Suprapubic skin (tissue), 4 donors: ENCODE measurements around the gene ALDH1L1. TPM values are rescaled to one million over a fixed set of nuclear protein-coding genes. Genes with fewer than 3 reads are reported as not detected.
"Not testable (repeated sequence)": the region's sequence is repeated elsewhere in the genome, so short reads cannot be mapped to it uniquely, and the experiment has no call there.

Experiments used
- DNase-seq, 2 donors: peaks; one replicate each; pipeline ENCODE4 v3.0.0-alpha.2; 2019; ENCODE audit warnings: low spot score in 2 of 2
- H3K27ac ChIP-seq: fragments of 200-600 bp; sonication (generic); one replicate; pipeline ENCODE4 v1.5.1; 2019
- H3K27me3 ChIP-seq: fragments of 200-600 bp; sonication (generic); one replicate; pipeline ENCODE4 v1.5.1; 2019
- H3K36me3 ChIP-seq: fragments of 200-600 bp; sonication (generic); one replicate; pipeline ENCODE4 v1.5.1; 2019
- H3K4me1 ChIP-seq: fragments of 200-600 bp; sonication (generic); one replicate; pipeline ENCODE4 v1.5.1; 2019
- H3K4me3 ChIP-seq: fragments of 200-600 bp; sonication (generic); one replicate; pipeline ENCODE4 v1.5.1; 2019; ENCODE audit warnings: mild to moderate bottlenecking
- H3K9me3 ChIP-seq: fragments of 200-600 bp; sonication (generic); one replicate; pipeline ENCODE4 v1.5.1; 2019
- CTCF ChIP-seq, 2 donors: fragments of 200-600 bp in 1 of 2; fragments of 450-650 bp in 1 of 2; sonication (generic) in 1 of 2; IDR thresholded peaks; one replicate each; pipeline ENCODE4 v1.5.1; 2016 to 2019; ENCODE audit warnings: antibody characterized with exemption in 2 of 2, mild to moderate bottlenecking in 1 of 2, moderate library complexity in 1 of 2
- EP300 ChIP-seq: sonication (generic); formaldehyde crosslinking; IDR thresholded peaks from one replicate; pipeline ENCODE4 v1.6.1; 2017; ENCODE audit warnings: antibody characterized with exemption
- POLR2A ChIP-seq, 2 donors: fragments of 450-650 bp; IDR thresholded peaks; one replicate each; pipeline ENCODE4 v1.6.1; 2017; ENCODE audit warnings: antibody characterized with exemption in 2 of 2, mild to moderate bottlenecking in 2 of 2, moderate library complexity in 2 of 2
- POLR2AphosphoS5 ChIP-seq, 3 donors: sonication (generic); formaldehyde crosslinking; IDR thresholded peaks; one replicate each; pipeline ENCODE4 v1.6.1; 2017; ENCODE audit warnings: antibody characterized with exemption in 3 of 3
- WGBS: methylation state at CpG from one replicate; pipeline ENCODE4 v1.1.5; 2018; 5-methylcytosine and 5-hydroxymethylcytosine counted together
- total RNA-seq, 4 donors: library from RNA; depleted of rRNA; stranded (reverse); fragments of >200 nt; gene quantifications; one replicate each; pipeline ENCODE4 v1.1.0, GENCODE V29; 2016

ALDH1L1 gene
- total RNA-seq, 4 donors from 2014 or later: 5.1 to 8.5 (median 7.4) TPM

GRCh38 chr3:126100269-126100633 is 80.1 kb downstream of the ALDH1L1 start:
- no peak for TF ChIP-seq EP300
- TF ChIP-seq POLR2AphosphoS5 (IDR thresholded peaks at IDR 0.05): no peak
- no peak for TF ChIP-seq CTCF (IDR thresholded peaks at IDR 0.05)
- no peak for TF ChIP-seq POLR2A (IDR thresholded peaks at IDR 0.05)
- Histone ChIP-seq H3K27ac (no peak overlapping the region), H3K4me3 (no peak overlapping the region), H3K4me1 (peaks cover 12% of the 10 kb centered on the region), H3K36me3 (no peaks in the 10 kb centered on the region), H3K9me3 (peaks cover 5% of the 10 kb centered on the region), H3K27me3 (no peaks in the 10 kb centered on the region)
- DNase-seq: no peak
- WGBS: 85% methylated on average over 4 of the region's 4 CpGs

- Histone ChIP-seq H3K27me3 (no peaks in the 10 kb centered on the region), H3K4me1 (peaks cover 12% of the 10 kb centered on the region), H3K27ac (no peak overlapping the region), H3K4me3 (no peak overlapping the region), H3K36me3 (no peaks in the 10 kb centered on the region), H3K9me3 (peaks cover 5% of the 10 kb centered on the region)
- DNase-seq: no peak
- 84% methylated on average over 2 of the region's 2 CpGs for WGBS
- TF ChIP-seq POLR2AphosphoS5 (IDR thresholded peaks at IDR 0.05) (no peak), CTCF (IDR thresholded peaks at IDR 0.05) (no peak), EP300 (no peak), POLR2A (IDR thresholded peaks at IDR 0.05) (no peak)
Observed at GRCh38 chr3:126098391-126098858, 82.0 kb downstream of the ALDH1L1 start.

DNA sequence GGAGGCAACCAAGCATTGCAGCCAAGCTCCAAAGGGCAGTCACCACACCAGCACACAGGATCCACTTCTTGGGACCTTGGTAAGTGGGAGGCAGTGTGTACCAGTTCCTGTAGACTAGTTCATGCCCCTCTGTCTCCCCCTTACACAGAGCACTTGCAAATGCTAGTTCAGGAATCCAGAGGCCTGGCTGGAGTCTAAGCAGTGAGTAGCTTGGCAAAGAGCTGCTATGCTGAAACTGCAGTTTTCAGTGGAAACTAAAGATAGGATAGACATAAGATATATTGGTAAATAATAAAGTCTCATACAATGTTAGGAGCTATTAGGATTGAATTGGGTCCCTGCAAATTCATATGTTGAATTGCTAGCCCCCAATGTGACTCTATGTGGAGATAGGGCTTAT is 82.6 kb downstream of the ALDH1L1 start:
- Histone ChIP-seq H3K27ac (no peak overlapping the region), H3K4me3 (no peak overlapping the region), H3K36me3 (no peaks in the 10 kb centered on the region), H3K4me1 (peaks cover 10% of the 10 kb centered on the region), H3K9me3 (peaks cover 5% of the 10 kb centered on the region), H3K27me3 (no peaks in the 10 kb centered on the region)
- no peak for DNase-seq
- no peak for TF ChIP-seq POLR2AphosphoS5 (IDR thresholded peaks at IDR 0.05)
- no peak for TF ChIP-seq POLR2A (IDR thresholded peaks at IDR 0.05)
- TF ChIP-seq EP300: no peak
- TF ChIP-seq CTCF (IDR thresholded peaks at IDR 0.05): no peak

GRCh38 chr3:126096274-126096673 is 84.1 kb downstream of the ALDH1L1 start:
- not testable (repeated sequence) for H3K27me3 ChIP-seq, H3K4me1 ChIP-seq, H3K27ac ChIP-seq, DNase-seq, H3K4me3 ChIP-seq, H3K9me3 ChIP-seq, H3K36me3 ChIP-seq
- WGBS: 78% methylated on average over 6 of the region's 6 CpGs

GRCh38 chr3:126092128-126092527 is 88.3 kb downstream of the ALDH1L1 start:
- not testable (repeated sequence) for H3K36me3 ChIP-seq, H3K4me3 ChIP-seq, H3K27ac ChIP-seq, H3K9me3 ChIP-seq, DNase-seq, H3K4me1 ChIP-seq, H3K27me3 ChIP-seq
- WGBS: 89% methylated on average over 5 of the region's 5 CpGs

- 95% methylated on average over 1 of the region's 1 CpG for WGBS
Observed at GRCh38 chr3:126087552-126088175, 92.7 kb downstream of the ALDH1L1 start.

More at GRCh38 chr3:126087552-126088175, 92.7 kb downstream of the ALDH1L1 start:
- Histone ChIP-seq H3K36me3 (no peaks in the 10 kb centered on the region), H3K4me1 (peaks cover 18% of the 10 kb centered on the region), H3K9me3 (no peaks in the 10 kb centered on the region), H3K27me3 (no peaks in the 10 kb centered on the region), H3K4me3 (no peak overlapping the region), H3K27ac (no peak overlapping the region)
- no peak for TF ChIP-seq EP300
- no peak for TF ChIP-seq POLR2AphosphoS5 (IDR thresholded peaks at IDR 0.05)
- TF ChIP-seq POLR2A (IDR thresholded peaks at IDR 0.05): no peak
- no peak for TF ChIP-seq CTCF (IDR thresholded peaks at IDR 0.05)
- no peak for DNase-seq
